GM12878 (cell line): ENCODE results near the gene PALLD.

Experiments
- ASH2L ChIP-seq: fragments of 300-600, 200-600 bp; sonication (generic); IDR thresholded peaks from 2 replicates; pipeline ENCODE4 v1.6.1; 2017; ENCODE audit warnings: low read depth, mild to moderate bottlenecking, borderline replicate concordance
- CTCF ChIP-seq, 3 experiments: IDR thresholded peaks in 2 of 3; conservative IDR thresholded peaks in 1 of 3; 2 replicates each; pipeline ENCODE4 v1.5.1; 2011; ENCODE audit warnings: low read depth in 3 of 3, low read length in 3 of 3, mild to moderate bottlenecking in 3 of 3, control low read depth in 2 of 3, moderate library complexity in 2 of 3, inconsistent platforms in 1 of 3, mixed read lengths in 1 of 3; ENCODE audit not compliant: control insufficient read depth in 2 of 3, insufficient read depth in 1 of 3; ENCODE audit errors: extremely low read depth in 1 of 3
- E2F4 ChIP-seq: IDR thresholded peaks from 2 replicates; pipeline ENCODE4 v1.6.1; 2012; ENCODE audit warnings: low read depth, low read length, improper control_type of control experiment
- MAX ChIP-seq: IDR thresholded peaks from 2 replicates; pipeline ENCODE4 v1.6.1; 2012; ENCODE audit warnings: low read depth, low read length, improper control_type of control experiment
- PAX5 ChIP-seq: IDR thresholded peaks from 2 replicates; pipeline ENCODE4 v1.6.1; 2011; ENCODE audit warnings: low read depth, low read length, borderline replicate concordance
- POLR2A ChIP-seq: IDR thresholded peaks from 2 replicates; pipeline ENCODE4 v1.6.1; 2011; ENCODE audit warnings: low read depth, mild to moderate bottlenecking, low read length
- SRF ChIP-seq, 2 experiments: IDR thresholded peaks; 2 replicates each; pipeline ENCODE4 v1.6.1; 2011; ENCODE audit warnings: low read depth in 2 of 2, low read length in 2 of 2, mild to moderate bottlenecking in 1 of 2, moderate library complexity in 1 of 2

- TF ChIP-seq ASH2L (no peak), CTCF (IDR thresholded peaks at IDR 0.05 in 2 of 3, conservative IDR thresholded peaks at IDR 0.05 in 1 of 3; ENCODE audit: control insufficient read depth in 2 of 3, extremely low read depth in 1 of 3, insufficient read depth in 1 of 3, low read depth in 3 of 3, low read length in 3 of 3) (no peak), SRF (IDR thresholded peaks at IDR 0.05; ENCODE audit: low read depth in 2 of 2, low read length in 2 of 2) (no peak), PAX5 (no peak), POLR2A (no peak), MAX (no peak), E2F4 (no peak)
Measured at GRCh38 chr4:168787334-168787733, 290.5 kb downstream of the PALLD start.
